ENCODE results near the gene XYLT1.

- no peak for TF ChIP-seq EZH2phosphoT487 (IDR thresholded peaks at IDR 0.05; ENCODE audit: low read depth)
- TF ChIP-seq CTCF (IDR thresholded peaks at IDR 0.05; ENCODE audit: low read depth, low read length), result no peak
Measured at GRCh38 chr16:17431968-17432625, 38.7 kb downstream of the XYLT1 start.

All from OCI-LY3 (cell line).